Activated CD8-positive, alpha-beta memory T cell treated with anti-CD3 and anti-CD28 coated beads for 24 hours (primary cell): ENCODE data around the gene GAMT.

Experiments used
- DNase-seq: peaks from one replicate; pipeline ENCODE4 v3.0.0-alpha.2; 2020

GAMT gene

GRCh38 chr19:1399079-1399478, 2.3 kb downstream of the GAMT start:
- DNase-seq, result no peak

- no peak for DNase-seq
Measured at GRCh38 chr19:1397838-1398237, 3.5 kb downstream of the GAMT start.

GRCh38 chr19:1396768-1397679, 4.3 kb downstream of the GAMT start:
- no peak for DNase-seq

- DNase-seq, result no peak
Measured at GRCh38 chr19:1396019-1396767, 5.1 kb downstream of the GAMT start.

- no peak for DNase-seq
Measured at GRCh38 chr19:1395194-1396018, 5.9 kb downstream of the GAMT start.

GRCh38 chr19:1394252-1395193, 6.8 kb downstream of the GAMT start:
- no peak for DNase-seq

- no peak for DNase-seq
Measured at GRCh38 chr19:1393841-1394240, 7.5 kb downstream of the GAMT start.

GRCh38 chr19:1392939-1393530, 8.3 kb downstream of the GAMT start:
- no peak for DNase-seq

GRCh38 chr19:1392407-1392806, 8.9 kb downstream of the GAMT start:
- DNase-seq, result no peak

GRCh38 chr19:1390890-1391423, 10.4 kb downstream of the GAMT start:
- no peak for DNase-seq

GRCh38 chr19:1389033-1389940, 12.1 kb downstream of the GAMT start:
- DNase-seq, result no peak

GRCh38 chr19:1388637-1389026, 12.7 kb downstream of the GAMT start:
- DNase-seq, result no peak

- no peak for DNase-seq
Measured at GRCh38 chr19:1387684-1388636, 13.4 kb downstream of the GAMT start.

GRCh38 chr19:1386945-1387683, 14.2 kb downstream of the GAMT start:
- DNase-seq, result no peak

- DNase-seq, result no peak
Measured at GRCh38 chr19:1385816-1386215, 15.5 kb downstream of the GAMT start.

- no peak for DNase-seq
Measured at GRCh38 chr19:1384478-1385110, 16.7 kb downstream of the GAMT start.

- DNase-seq, result no peak
Measured at GRCh38 chr19:1384085-1384462, 17.3 kb downstream of the GAMT start.
